SW 1271 (cell line): ENCODE results near the gene ARHGEF28.
A peak's percentile ranks its signal among the peaks of the same experiment; 100 is the strongest.

Source experiments
- DNase-seq, 2 experiments: peaks; one replicate each; lab custom pipeline; 2025; lab: John Stamatoyannopoulos, UW

The ARHGEF28 gene

DNA sequence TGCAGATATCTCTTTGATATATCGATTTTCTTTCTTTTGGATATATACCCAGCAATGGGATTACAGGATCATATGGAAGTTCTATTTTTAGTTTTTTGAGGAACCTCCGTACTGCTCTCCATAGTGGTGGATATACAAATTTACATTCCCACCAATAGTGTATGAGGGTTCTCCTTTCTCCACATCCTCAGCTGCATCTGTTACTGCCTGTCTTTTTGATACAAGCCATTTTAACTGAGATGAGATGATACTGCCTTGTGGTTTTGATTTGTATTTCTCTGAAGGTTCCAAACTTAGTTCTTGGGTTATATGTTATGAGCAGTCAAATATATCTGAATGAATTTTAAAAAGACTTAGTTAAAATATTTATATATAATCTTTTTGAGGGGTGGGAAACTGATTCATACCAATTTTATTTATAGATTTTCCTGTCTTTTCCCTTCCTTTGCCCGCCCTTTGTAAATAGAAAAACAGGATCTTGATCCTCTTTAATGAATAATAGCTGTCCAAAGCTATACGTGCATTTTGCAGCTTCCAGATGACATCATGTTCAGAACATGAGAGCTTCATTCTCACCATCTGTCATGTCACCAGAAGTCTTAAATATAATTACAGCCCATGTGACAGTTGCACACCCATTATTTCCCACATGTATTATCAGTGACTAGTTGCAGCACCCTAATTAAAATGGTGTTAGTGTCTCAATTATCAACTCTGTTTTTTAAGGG lies 6.2 kb upstream of the ARHGEF28 start:
- DNase-seq, result no peak

DNA sequence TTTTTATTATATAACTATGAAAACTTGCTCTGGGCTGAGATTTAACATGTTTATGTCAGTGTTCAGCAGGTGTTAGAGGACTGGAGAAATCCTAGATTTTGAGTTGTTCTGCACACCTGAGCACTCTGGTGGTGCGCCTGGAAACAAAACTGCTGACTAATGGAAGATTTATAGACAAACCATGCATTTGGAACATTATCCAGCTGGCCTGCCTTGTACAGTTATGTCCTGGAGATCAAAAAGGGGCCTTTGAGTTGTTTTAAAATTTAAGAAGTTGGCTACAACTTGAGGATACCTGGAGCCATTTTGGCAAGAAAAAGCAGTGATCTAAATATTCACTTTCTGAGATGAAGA lies 5.7 kb upstream of the ARHGEF28 start:
- no peak for DNase-seq

DNA sequence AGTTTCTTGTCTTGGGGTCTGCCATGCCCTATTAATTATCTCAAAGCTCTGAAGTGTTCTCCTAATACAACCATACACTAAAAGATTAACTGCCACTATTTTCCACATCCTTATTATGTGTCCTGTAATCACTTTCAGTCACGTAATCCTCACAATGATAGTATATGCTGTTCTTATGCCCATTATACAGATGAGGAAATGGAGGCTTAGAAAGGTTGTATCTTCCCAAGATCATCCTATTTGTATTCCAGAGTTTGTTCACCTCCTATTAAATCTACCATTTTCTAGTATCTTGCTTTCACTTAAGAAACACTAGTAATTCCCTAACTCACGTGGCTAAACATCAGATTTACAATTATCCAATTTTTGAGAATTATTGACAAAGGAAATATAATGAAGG lies 2.9 kb upstream of the ARHGEF28 start:
- DNase-seq, result no peak

DNA sequence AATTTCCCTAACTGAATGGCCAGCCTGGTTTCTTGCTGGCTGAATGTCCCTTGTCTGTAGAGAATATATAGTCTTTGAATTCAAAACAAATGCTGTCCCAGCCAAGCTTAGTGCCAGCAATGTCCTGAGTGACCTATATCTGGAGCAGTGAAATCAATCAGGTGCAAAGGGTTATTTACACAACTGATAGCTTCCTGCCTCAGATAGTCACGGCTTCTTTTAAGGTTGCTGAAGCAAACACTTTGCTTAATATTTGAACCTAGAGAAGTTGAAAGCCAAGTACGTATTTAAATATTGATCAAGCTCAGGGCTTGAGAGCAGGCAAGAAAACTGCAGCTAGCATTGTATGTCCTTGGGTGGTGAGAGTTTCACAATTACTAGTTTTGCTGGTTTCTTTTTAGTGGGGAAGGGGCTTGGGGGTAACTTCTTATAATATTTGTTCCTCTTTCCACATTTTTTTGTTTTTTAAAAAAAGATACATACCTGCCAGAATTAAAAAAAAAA lies 2.0 kb upstream of the ARHGEF28 start:
- no peak for DNase-seq

DNA sequence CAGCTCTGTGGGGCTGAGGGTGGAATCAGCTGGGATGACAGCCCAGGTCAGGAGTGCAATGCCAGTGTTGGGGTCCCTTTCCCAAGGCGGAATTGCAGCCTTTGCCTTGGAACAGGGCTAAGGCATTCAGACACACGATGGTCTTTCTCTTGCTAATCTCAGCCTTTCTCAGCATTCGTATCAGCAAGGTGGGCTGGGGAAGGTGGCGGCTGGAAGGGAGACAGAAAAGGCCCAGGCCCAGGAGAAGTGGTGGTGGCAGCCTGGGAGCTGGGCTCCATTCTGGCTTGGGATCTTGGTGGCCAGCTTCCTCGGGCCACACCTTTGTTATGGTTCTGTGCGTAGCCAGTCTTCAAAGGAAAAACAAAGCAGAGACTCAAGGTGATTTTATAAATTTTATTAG lies 1.1 kb upstream of the ARHGEF28 start:
- DNase-seq, result no peak

DNA sequence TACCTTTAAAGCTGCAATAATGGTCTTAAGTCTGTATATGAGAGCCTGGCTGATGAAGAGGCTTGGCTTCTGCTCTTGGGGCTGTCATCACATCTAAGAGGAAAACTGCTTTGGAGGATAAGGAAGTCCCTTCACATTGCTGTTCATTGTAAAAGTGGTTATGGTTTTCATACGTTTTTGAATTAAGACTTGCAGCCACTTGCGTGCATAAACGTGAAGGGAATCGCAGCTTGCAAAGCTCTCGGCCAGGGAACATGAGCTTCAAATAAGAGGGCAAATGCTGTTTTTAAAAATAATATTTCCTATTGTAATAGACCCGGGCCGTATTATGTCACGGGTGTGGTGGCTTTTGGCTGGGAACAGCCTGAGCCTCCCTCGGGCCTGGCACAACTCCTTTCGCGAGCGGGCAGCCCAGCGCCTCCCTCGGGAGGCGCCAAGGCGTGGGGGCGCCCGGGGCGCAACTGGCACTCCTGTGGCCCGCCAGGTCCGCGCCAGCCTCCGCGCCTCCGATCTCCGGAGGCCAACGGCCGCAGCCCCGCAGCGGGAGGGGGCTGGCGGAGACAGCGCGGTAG lies 538 bp upstream of the ARHGEF28 start:
- DNase-seq, result peak in 1 of 2 experiments; percentile 64

DNA sequence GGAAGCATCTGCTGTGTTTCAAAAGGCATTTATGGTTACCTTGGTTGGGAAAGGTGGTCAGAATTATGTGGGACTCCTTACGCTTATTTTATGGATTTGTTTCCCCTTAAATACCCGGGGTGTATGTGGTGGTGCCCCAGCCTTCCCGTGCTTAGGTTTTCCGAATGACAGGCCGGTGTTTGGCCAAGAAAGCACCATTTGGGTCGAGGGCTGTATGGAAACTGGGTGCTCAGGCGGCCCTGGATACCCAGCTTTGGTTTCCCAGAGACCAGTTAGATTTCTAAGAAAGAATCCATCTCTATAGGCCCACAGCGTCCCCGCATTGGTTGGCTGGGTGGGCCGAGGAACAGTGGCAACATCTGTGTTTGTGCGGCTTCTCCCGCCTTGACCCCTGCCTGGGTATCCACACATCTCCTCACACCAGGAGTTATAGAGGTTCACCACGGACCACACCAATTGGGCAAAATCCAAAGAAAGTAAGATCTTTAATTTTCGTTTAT lies 868 bp downstream of the ARHGEF28 start:
- no peak for DNase-seq

DNA sequence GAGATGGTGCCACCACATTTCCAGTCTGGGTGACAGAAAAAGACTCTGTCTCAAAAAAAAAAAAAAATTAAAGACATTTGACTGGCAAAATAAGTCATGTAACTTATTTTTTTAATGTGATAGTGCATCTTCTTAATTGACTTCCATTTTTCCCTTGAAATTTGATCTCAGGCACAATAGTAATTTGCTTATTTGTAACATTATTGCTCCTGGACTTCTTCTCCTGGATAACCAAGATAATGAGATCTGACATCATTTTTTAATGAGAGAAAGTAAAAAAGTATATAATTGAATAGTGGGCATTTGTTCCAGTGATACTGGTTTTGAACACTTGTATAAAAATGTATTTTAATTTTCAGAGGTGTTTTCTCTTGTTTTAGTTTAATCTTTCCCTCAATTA lies 3.5 kb downstream of the ARHGEF28 start:
- no peak for DNase-seq

DNA sequence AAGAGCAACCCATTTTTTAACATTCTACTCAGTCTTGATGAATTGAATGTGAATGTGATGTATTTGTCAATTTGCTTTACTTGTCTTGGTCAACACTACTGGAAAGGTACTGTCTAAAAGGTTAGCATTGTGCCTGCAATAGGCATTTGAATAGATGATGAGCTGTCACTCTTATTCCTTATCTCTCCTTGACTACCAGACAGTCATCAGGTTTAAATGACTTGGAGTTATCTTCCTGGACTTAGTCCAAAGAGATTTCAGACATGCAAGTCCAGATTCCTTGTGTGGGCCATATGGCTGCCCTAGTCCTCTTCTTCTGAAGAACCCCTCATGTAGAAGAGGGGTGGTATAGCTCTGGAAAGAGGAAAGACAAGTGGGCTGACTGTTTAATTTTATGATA lies 4.8 kb downstream of the ARHGEF28 start:
- DNase-seq, result peak in 1 of 2 experiments; percentile 24

DNA sequence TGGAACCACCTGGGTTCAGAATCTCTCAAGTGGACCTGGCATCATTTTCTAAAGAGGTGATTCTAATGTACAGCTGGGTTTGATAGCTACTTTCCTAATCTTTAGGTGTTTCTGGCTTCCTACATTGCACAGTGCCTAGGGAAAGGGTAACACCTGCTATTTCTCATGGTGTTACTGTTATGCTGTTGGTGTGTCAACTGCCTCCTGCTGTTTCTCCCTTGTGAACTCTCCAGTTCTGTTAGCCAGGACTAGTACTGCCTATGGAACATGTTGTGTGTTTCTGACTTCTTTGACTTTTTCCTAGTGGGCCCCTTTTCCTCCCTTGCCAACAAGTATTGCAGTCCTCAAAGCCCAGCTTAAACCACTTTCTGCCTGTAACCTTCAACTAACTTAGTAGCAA lies 5.5 kb downstream of the ARHGEF28 start:
- DNase-seq, result peak in 1 of 2 experiments; percentile 29

DNA sequence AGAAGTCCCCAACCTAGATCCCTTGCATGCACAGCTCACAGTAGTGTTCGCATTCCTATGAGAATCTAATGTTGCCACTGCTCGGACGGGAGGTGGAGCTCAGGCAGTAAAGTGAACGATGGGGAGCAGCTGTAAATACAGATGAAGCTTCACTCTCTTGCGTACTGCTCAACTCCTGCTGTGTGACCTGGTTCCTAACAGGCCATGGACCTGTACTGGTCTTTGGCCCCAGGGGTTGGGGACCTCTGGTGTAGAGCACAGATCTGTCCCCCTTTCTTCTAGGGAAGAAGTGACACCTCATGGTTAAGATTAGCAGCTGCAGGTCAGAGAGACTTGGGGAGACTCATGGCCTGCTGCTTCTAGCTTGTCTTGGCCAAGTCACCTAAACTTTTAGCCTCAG lies 7.1 kb downstream of the ARHGEF28 start:
- DNase-seq, result peak in 1 of 2 experiments; percentile 22

DNA sequence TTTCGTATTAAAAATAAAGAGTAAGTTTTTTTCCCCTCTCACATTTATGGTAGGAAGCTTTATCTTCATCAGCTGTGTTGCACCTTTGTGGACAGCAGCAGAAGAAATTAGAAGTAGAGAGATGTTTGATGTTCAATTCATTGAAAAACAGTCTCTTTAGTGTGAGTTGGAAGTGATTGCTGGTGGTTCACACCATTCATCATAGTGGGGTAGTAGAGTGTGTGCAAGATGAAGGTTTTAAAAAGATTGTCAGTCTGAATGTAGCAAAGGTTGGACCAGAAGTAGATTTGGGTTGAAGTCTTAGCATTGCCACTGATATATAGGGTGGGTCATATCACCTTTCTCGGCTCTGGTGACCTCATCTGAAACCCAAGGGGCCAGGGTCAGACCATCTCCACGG lies 10.4 kb downstream of the ARHGEF28 start:
- no peak for DNase-seq

DNA sequence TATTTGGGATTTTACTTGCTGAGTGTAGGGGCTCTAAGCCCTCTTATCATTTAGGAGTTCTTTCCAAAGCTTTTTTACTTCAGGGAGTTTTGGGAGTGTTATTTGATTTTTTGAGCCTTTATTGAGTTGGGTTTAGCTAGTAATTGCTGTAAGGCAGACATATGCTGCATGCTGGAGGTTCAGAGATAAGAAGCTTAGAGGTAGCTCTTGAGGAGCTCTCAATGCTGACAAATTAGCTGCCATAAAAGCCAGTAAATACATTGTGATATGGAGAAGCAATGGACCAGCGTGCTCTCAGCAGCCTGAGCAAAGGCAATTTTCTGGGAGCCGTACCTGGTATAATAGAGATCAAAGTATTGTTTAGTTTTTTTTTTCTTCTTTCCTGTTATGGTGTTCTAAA lies 11.6 kb downstream of the ARHGEF28 start:
- peak in 1 of 2 experiments; percentile 51 for DNase-seq

DNA sequence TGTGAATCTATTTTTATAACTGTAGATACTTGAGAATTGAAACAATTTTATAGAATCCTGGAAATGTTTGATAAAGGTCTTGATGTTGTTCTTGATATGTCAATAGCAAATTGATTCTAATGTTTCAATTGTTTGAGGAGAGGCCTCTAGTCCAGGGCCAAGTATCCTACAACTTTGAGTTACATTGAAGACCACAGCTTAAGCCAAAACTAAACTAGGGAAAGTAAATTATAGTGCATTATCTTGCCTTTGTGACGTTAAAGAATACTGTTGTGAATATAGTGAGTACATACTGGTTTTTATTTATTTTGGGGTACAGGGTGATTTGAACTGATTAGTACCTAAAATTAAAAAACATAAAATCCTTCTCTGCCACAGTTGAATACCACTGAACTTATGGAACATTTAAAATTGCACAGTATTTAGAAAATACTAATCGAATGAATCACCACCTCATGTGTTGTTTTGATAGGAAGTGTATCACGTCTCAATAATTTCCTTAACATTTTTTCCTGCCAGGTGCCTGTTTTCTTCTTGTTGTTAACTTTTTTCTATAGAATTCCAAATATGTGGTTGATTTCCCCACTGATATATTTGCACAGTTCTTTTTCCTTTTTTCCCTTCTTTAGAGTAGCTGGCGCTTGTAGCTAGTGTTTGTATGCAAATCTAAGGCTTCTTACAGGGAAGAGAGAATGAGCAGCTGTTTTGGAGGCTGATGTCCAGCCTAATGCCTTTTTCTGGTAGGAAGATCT lies 12.5 kb downstream of the ARHGEF28 start:
- DNase-seq, result peak; percentile 82 to 98

DNA sequence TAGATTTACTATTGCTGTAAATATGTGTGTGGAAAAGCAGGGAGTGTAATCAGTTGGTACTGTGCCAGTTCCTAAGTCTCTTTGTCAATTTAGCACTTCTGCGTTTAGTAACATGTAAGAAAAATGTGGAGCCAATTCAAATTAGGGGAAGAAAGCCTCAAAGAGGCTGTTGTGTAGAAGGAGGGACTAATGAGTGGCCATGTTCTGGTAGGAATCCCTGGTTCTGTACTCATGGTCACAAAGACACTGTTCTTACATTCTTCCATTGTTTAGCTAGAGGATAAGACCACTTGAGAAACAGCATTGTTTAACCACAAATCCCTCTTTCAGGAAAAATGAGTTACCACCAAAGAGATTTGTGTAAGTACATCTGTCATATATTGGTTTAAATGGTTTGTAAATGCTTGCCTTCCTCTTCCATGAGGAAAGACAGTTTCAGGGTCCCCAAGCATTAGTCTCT lies 14.9 kb downstream of the ARHGEF28 start:
- peak in 1 of 2 experiments; percentile 22 for DNase-seq

DNA sequence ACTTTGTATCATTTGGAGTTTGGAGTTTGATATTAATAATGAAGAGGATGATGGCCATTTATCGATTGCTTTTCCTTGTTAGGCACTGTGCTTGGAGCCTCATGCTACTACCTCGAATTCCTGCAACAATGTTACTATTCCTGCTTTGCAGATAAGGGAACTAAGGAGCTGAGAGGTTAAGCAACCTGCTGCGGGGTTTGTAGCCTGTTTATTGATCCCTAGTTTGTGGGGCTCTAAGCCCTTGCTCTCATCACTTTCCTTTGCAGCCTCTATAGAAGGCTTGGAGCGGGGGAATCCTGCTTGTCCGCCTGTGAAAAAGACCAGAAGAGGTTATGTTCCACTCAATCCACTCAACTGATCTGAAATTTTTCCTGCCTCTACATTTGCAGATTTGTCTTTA lies 15.8 kb downstream of the ARHGEF28 start:
- no peak for DNase-seq

DNA sequence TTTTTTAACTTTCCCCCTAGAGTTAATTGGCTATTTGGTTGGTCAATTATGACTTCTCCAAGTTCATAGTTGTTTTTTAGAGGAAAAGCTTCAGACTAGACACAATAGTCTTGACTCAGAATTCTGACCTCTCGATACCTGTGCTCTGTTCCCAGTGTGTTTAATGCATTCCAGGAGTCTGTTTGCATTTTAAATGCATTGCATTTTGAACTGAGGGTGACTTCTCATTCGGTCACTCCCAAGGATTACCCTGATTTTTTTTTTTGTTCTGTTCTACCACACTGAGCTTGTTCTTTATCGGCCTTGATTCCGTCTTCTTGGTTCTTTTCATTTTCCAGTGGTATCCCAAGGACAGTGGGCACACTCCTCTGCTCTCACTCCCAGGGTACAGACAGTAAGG lies 16.3 kb downstream of the ARHGEF28 start:
- no peak for DNase-seq

DNA sequence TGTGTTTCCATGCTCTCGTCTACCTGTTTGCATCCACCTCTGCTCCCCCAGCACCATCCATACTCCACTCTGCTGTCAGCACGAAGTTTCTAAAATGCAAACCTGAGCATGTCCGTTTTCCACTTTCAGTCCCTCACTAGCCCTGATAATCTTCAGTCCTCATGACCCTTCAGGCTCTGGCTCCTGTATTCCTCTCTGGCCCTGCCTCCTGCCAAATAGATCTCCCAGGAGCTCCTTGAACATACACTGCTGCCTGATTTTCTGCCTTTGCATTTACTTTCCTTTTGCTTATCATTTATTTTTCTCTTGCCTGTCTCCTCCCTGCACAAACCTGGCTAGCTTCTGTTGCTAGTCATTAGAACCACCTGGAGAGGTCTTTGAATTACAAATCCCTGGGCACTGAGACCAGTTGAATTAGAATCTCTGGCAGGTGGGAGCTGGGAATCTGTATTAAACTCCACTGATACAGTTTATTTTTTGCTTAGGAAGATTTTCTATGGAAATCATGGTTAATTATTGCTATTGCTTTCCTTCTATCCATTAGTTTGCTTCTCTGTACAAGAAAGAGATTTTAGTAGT lies 18.5 kb downstream of the ARHGEF28 start:
- no peak for DNase-seq

DNA sequence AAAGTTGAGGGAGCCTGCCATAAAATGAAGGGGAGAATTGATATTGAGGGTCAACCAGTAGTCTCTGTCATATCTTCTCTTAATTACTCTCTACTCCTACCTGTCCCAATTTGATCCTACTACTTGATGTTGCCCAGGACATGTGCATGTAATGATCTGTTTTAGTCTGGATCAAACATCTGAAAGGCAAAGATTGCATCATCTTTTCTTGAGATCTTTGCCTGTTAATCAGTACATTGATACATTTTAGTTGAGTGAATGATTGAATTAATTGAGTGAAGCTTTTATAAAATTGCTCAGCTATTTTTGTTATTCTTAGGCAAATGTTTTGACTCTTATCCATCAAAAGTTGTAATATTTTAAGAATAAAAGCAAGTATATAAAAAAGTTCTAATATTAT lies 21.7 kb downstream of the ARHGEF28 start:
- DNase-seq, result no peak

DNA sequence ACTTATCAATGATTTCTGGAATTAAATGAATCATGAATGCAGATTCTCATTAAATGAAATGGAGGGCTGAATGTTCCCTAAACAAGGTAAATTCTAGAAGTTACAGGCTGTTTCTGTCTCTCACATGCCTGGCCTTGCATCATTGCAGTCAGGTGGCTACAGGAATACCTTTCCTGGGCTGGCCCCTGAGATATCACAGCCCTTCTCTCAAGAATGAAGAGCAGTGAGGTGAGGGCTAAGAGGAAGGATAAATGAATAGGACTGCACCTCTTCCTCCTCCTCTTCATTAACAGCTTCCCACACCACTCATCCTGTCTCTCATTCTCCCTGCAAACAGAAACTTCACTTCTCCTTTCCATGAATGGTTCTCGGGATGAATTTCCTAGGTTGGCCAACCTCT lies 22.5 kb downstream of the ARHGEF28 start:
- DNase-seq, result no peak

DNA sequence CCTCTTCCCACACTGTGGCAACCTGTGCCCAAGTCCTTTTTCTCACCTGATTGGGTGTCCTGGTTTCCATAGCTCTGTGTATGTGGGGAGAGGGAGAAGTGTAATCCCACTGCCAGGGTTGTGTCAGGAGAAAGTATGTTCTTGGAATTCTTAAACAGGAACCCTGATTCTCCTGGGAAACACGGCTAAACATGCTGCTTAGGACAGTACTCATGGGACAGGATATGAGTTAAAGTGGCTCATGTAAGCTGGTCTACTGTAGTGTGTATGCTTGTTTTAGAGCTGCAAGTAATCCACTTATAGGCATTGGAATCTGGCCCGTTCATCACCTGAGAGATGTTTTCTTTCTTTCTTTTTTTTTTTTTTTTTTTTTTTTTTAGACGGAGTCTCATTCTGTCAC lies 23.9 kb downstream of the ARHGEF28 start:
- DNase-seq, result no peak

DNA sequence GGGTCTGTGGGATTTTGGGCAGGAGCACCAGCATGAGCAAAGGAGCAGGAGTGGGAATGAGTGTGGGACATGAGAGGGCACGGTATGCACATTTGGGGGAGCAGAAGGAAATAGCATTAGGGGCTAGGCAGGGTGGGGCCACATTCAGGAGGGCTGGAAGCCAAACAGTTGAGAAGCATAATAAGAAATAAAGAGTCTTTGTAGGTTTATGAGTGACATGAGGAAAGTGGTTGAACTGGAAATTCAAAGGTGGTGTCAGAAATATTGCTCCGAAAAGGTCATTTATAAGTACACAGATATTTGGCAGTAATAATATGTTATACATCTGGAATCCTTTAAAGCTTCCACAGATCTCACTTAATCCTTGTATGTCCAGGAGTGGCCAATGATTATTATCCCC lies 26.4 kb downstream of the ARHGEF28 start:
- DNase-seq, result no peak
